ENCODE measurements around the gene PRR5L.

PRR5L gene

GRCh38 chr11:36326524-36327419 is 30.7 kb downstream of the PRR5L start:
- TF ChIP-seq ZNF274 (IDR thresholded peaks at IDR 0.05; ENCODE audit: low read depth, low read length): no peak

GRCh38 chr11:36328966-36329673 is 33.0 kb downstream of the PRR5L start:
- H3K4me3 ChIP-seq (ENCODE audit: low read length): no peak overlapping the region
- TF ChIP-seq ZNF274 (IDR thresholded peaks at IDR 0.05; ENCODE audit: low read depth, low read length): no peak

More at GRCh38 chr11:36326524-36327419, 30.7 kb downstream of the PRR5L start:
- H3K4me3 ChIP-seq (ENCODE audit: low read length): no peak overlapping the region

GRCh38 chr11:36330411-36330810 is 34.3 kb downstream of the PRR5L start:
- TF ChIP-seq ZNF274 (IDR thresholded peaks at IDR 0.05; ENCODE audit: low read depth, low read length): no peak
- no peak overlapping the region for H3K4me3 ChIP-seq (ENCODE audit: low read length)

- no peak for TF ChIP-seq ZNF274 (IDR thresholded peaks at IDR 0.05; ENCODE audit: low read depth, low read length)
- no peak overlapping the region for H3K4me3 ChIP-seq (ENCODE audit: low read length)
Observed at GRCh38 chr11:36333468-36333867, 37.4 kb downstream of the PRR5L start.

- H3K4me3 ChIP-seq (ENCODE audit: low read length): no peak overlapping the region
- no peak for TF ChIP-seq ZNF274 (IDR thresholded peaks at IDR 0.05; ENCODE audit: low read depth, low read length)
Observed at GRCh38 chr11:36333897-36334296, 37.8 kb downstream of the PRR5L start.

- H3K4me3 ChIP-seq (ENCODE audit: low read length): no peak overlapping the region
- TF ChIP-seq ZNF274 (IDR thresholded peaks at IDR 0.05; ENCODE audit: low read depth, low read length): no peak
Observed at GRCh38 chr11:36339888-36340287, 43.8 kb downstream of the PRR5L start.

- no peak for TF ChIP-seq ZNF274 (IDR thresholded peaks at IDR 0.05; ENCODE audit: low read depth, low read length)
Observed at GRCh38 chr11:36340897-36341296, 44.8 kb downstream of the PRR5L start.

GRCh38 chr11:36341915-36342314 is 45.8 kb downstream of the PRR5L start:
- no peak overlapping the region for H3K4me3 ChIP-seq (ENCODE audit: low read length)
- no peak for TF ChIP-seq ZNF274 (IDR thresholded peaks at IDR 0.05; ENCODE audit: low read depth, low read length)

More at GRCh38 chr11:36340897-36341296, 44.8 kb downstream of the PRR5L start:
- H3K4me3 ChIP-seq (ENCODE audit: low read length): no peak overlapping the region

GRCh38 chr11:36342327-36342726 is 46.2 kb downstream of the PRR5L start:
- TF ChIP-seq ZNF274 (IDR thresholded peaks at IDR 0.05; ENCODE audit: low read depth, low read length): no peak
- H3K4me3 ChIP-seq (ENCODE audit: low read length): no peak overlapping the region

- no peak overlapping the region for H3K4me3 ChIP-seq (ENCODE audit: low read length)
- TF ChIP-seq ZNF274 (IDR thresholded peaks at IDR 0.05; ENCODE audit: low read depth, low read length): no peak
Observed at GRCh38 chr11:36343436-36343835, 47.3 kb downstream of the PRR5L start.

GRCh38 chr11:36345084-36345511 is 49.0 kb downstream of the PRR5L start:
- no peak for TF ChIP-seq ZNF274 (IDR thresholded peaks at IDR 0.05; ENCODE audit: low read depth, low read length)
- no peak overlapping the region for H3K4me3 ChIP-seq (ENCODE audit: low read length)

GRCh38 chr11:36345535-36346141 is 49.5 kb downstream of the PRR5L start:
- TF ChIP-seq ZNF274 (IDR thresholded peaks at IDR 0.05; ENCODE audit: low read depth, low read length): no peak

GRCh38 chr11:36346562-36347383 is 50.7 kb downstream of the PRR5L start:
- no peak overlapping the region for H3K4me3 ChIP-seq (ENCODE audit: low read length)
- no peak for TF ChIP-seq ZNF274 (IDR thresholded peaks at IDR 0.05; ENCODE audit: low read depth, low read length)

More at GRCh38 chr11:36345535-36346141, 49.5 kb downstream of the PRR5L start:
- no peak overlapping the region for H3K4me3 ChIP-seq (ENCODE audit: low read length)
